H1 (cell line): Measurements from ENCODE around the gene MOGAT2. TPM values are rescaled to one million over a fixed set of nuclear protein-coding genes. Genes with fewer than 3 reads are reported as not detected.

ENCODE experiments used
- CTCF ChIA-PET: fragments of 300-600 bp; sonication (Branson Sonifier 250); formaldehyde crosslinking; loops from one replicate; lab custom pipeline; 2021; ENCODE audit not compliant: partially characterized antibody; lab: Charles Lee
- POLR2A ChIA-PET: fragments of 300-600 bp; sonication (Branson Sonifier 250); formaldehyde crosslinking; loops from one replicate; lab custom pipeline; 2021; ENCODE audit warnings: inconsistent platforms; ENCODE audit not compliant: partially characterized antibody; lab: Charles Lee
- DNase-seq, 2 experiments: peaks; one replicate each; pipeline versions ENCODE4 v3.0.0 to v3.0.0-alpha.2; 2010 to 2022; ENCODE audit warnings: low spot score in 2 of 2, low read depth in 1 of 2, mixed read lengths in 1 of 2
- FAIRE-seq: peaks from 2 replicates; lab custom pipeline; 2011; peaks lifted over from hg19 to GRCh38; lab: Jason Lieb, UNC
- H2AFZ ChIP-seq: 2 replicates; pipeline ENCODE4 v1.8.1; 2012; ENCODE audit warnings: low read length, inconsistent platforms
- H2AK5ac ChIP-seq: 2 replicates; pipeline ENCODE4 v1.6.1; 2013; ENCODE audit warnings: low read depth, low read length
- H2BK120ac ChIP-seq: replicated peaks from 2 replicates; pipeline ENCODE3; 2013; ENCODE audit warnings: low read depth, low read length, inconsistent platforms
- H2BK12ac ChIP-seq: 2 replicates; pipeline ENCODE4 v1.6.1; 2013; ENCODE audit warnings: low read depth, low read length
- H2BK15ac ChIP-seq: 2 replicates; pipeline ENCODE4 v1.6.1; 2013; ENCODE audit warnings: low read length
- H2BK20ac ChIP-seq: 2 replicates; pipeline ENCODE4 v1.6.1; 2013; ENCODE audit warnings: low read length
- H2BK5ac ChIP-seq: 2 replicates; pipeline ENCODE4 v1.6.1; 2013; ENCODE audit warnings: low read depth, low read length
- H3K14ac ChIP-seq: 2 replicates; pipeline ENCODE4 v1.6.1; 2013; ENCODE audit warnings: inconsistent platforms; ENCODE audit not compliant: insufficient read length
- H3K18ac ChIP-seq: 2 replicates; pipeline ENCODE4 v1.6.1; 2013; ENCODE audit warnings: low read length; ENCODE audit errors: extremely low read depth
- H3K23ac ChIP-seq: 2 replicates; pipeline ENCODE4 v1.6.1; 2013; ENCODE audit warnings: inconsistent platforms; ENCODE audit not compliant: insufficient read length
- H3K23me2 ChIP-seq: 2 replicates; pipeline ENCODE4 v1.6.1; 2013; ENCODE audit warnings: low read depth, low read length
- H3K27ac ChIP-seq: 2 replicates; pipeline ENCODE4 v1.6.1; 2011; ENCODE audit warnings: low read depth, low read length, inconsistent platforms
- H3K27me3 ChIP-seq, 4 experiments: replicated peaks in 1 of 4; 1 replicate in 1 of 4; 2 replicates in 3 of 4; pipeline versions ENCODE4 v1.6.1 to v1.8.1; 2011 to 2013; ENCODE audit warnings: low read length in 3 of 4, mild to moderate bottlenecking in 3 of 4, inconsistent platforms in 2 of 4, mixed read lengths in 2 of 4, moderate library complexity in 1 of 4; ENCODE audit not compliant: control insufficient read depth in 3 of 4, insufficient read depth in 3 of 4; ENCODE audit errors: extremely low read depth in 1 of 4
- H3K36me3 ChIP-seq, 4 experiments: 2 replicates each; pipeline versions ENCODE4 v1.6.1 to v1.8.1; 2011 to 2013; ENCODE audit warnings: mild to moderate bottlenecking in 4 of 4, low read length in 3 of 4, moderate library complexity in 2 of 4, control low read depth in 1 of 4, inconsistent platforms in 1 of 4; ENCODE audit not compliant: insufficient read depth in 4 of 4, control insufficient read depth in 2 of 4
- H3K4ac ChIP-seq: replicated peaks from 2 replicates; pipeline ENCODE3; 2013; ENCODE audit warnings: low read length, low read depth, mixed read lengths, inconsistent platforms; ENCODE audit not compliant: insufficient read length
- H3K4me1 ChIP-seq, 4 experiments: replicated peaks in 1 of 4; 1 replicate in 1 of 4; 2 replicates in 3 of 4; pipeline versions ENCODE4 v1.6.1 to v1.8.1; 2011 to 2013; ENCODE audit warnings: low read length in 3 of 4, inconsistent platforms in 2 of 4, mixed read lengths in 1 of 4; ENCODE audit not compliant: insufficient read depth in 4 of 4, control insufficient read depth in 3 of 4
- H3K4me2 ChIP-seq, 2 experiments: 2 replicates each; pipeline versions ENCODE4 v1.6.1 to v1.8.1; 2011 to 2013; ENCODE audit warnings: low read depth in 2 of 2, low read length in 2 of 2, control low read depth in 1 of 2, inconsistent platforms in 1 of 2, mild to moderate bottlenecking in 1 of 2; ENCODE audit not compliant: insufficient read depth in 1 of 2
- H3K4me3 ChIP-seq, 4 experiments: fragments of 200-600, 300-600 bp in 1 of 4; sonication (generic), shearing (Covaris generic), sonication (Bioruptor Twin) in 1 of 4; 2 replicates each; pipeline versions ENCODE4 v1.5.1 to v1.8.1; 2011 to 2016; ENCODE audit warnings: low read length in 4 of 4, low read depth in 3 of 4, control low read depth in 2 of 4, inconsistent platforms in 2 of 4, mild to moderate bottlenecking in 2 of 4, mixed read lengths in 1 of 4, moderate library complexity in 1 of 4; ENCODE audit not compliant: insufficient read depth in 2 of 4; ENCODE audit errors: extremely low read depth in 1 of 4
- H3K56ac ChIP-seq: replicated peaks from 2 replicates; pipeline ENCODE3; 2013; ENCODE audit warnings: low read depth, mild to moderate bottlenecking, mixed read lengths, low read length, inconsistent platforms; ENCODE audit not compliant: insufficient read length
- H3K79me1 ChIP-seq: 2 replicates; pipeline ENCODE4 v1.6.1; 2013; ENCODE audit warnings: low read depth, low read length, control low read depth
- H3K79me2 ChIP-seq, 2 experiments: 2 replicates each; pipeline versions ENCODE4 v1.6.1 to v1.8.1; 2012 to 2013; ENCODE audit warnings: low read length in 2 of 2, mild to moderate bottlenecking in 2 of 2, inconsistent platforms in 1 of 2; ENCODE audit not compliant: insufficient read depth in 2 of 2, control insufficient read depth in 1 of 2
- H3K9ac ChIP-seq, 4 experiments: replicated peaks in 1 of 4; 1 replicate in 1 of 4; 2 replicates in 3 of 4; pipeline versions ENCODE4 v1.6.1 to v1.8.1; 2011 to 2013; ENCODE audit warnings: low read depth in 3 of 4, low read length in 3 of 4, control low read depth in 2 of 4, mild to moderate bottlenecking in 2 of 4, moderate library complexity in 2 of 4, inconsistent platforms in 1 of 4; ENCODE audit errors: extremely low read depth in 1 of 4
- H3K9me3 ChIP-seq, 2 experiments: 2 replicates each; pipeline versions ENCODE4 v1.6.1 to v1.8.1; 2012 to 2013; ENCODE audit warnings: mild to moderate bottlenecking in 2 of 2, moderate library complexity in 2 of 2, control low read depth in 1 of 2, inconsistent platforms in 1 of 2, low read depth in 1 of 2, low read length in 1 of 2, mixed read lengths in 1 of 2; ENCODE audit not compliant: insufficient read depth in 2 of 2
- H4K20me1 ChIP-seq, 2 experiments: replicated peaks in 1 of 2; 2 replicates each; pipeline versions ENCODE3 to v1.8.1; 2011 to 2013; ENCODE audit warnings: inconsistent platforms in 2 of 2, low read length in 2 of 2, mild to moderate bottlenecking in 1 of 2; ENCODE audit not compliant: insufficient read depth in 2 of 2, control insufficient read depth in 1 of 2
- H4K5ac ChIP-seq: 2 replicates; pipeline ENCODE4 v1.6.1; 2013; ENCODE audit warnings: low read length, low read depth, mixed read lengths, inconsistent platforms; ENCODE audit not compliant: insufficient read length
- H4K8ac ChIP-seq: 2 replicates; pipeline ENCODE4 v1.8.0; 2013; ENCODE audit warnings: mild to moderate bottlenecking, moderate library complexity, low read length, inconsistent platforms; ENCODE audit not compliant: insufficient read depth; ENCODE audit errors: extremely low read depth
- H4K91ac ChIP-seq: replicated peaks from 2 replicates; pipeline ENCODE3; 2013; ENCODE audit warnings: low read length, mixed read lengths, inconsistent platforms; ENCODE audit not compliant: insufficient read length
- GABPA ChIP-seq: IDR thresholded peaks from 2 replicates; pipeline ENCODE4 v1.6.1; 2011; ENCODE audit warnings: mild to moderate bottlenecking, low read length, moderate library complexity, borderline replicate concordance; ENCODE audit not compliant: insufficient read depth
- KDM4A ChIP-seq: IDR thresholded peaks from one replicate; pipeline ENCODE4 v1.7.1; 2012; ENCODE audit warnings: low read depth, mild to moderate bottlenecking, moderate library complexity, low read length, inconsistent platforms; ENCODE audit not compliant: severe bottlenecking
- NRF1 ChIP-seq: IDR thresholded peaks from 2 replicates; pipeline ENCODE4 v1.6.1; 2011; ENCODE audit warnings: mild to moderate bottlenecking, low read depth, low read length, improper control_type of control experiment
- SP4 ChIP-seq: IDR thresholded peaks from 2 replicates; pipeline ENCODE4 v1.6.1; 2012; ENCODE audit warnings: low read length, inconsistent platforms
- YY1 ChIP-seq: IDR thresholded peaks from 2 replicates; pipeline ENCODE4 v1.6.1; 2011; ENCODE audit warnings: low read depth, mild to moderate bottlenecking, low read length
- WGBS, 2 experiments: shearing (Covaris generic) in 1 of 2; methylation state at CpG; one replicate each; pipeline versions ENCODE4 v1.1.6 to v1.1.7; 2013 to 2015; ENCODE audit warnings: low lambda C conversion rate in 2 of 2, mixed read lengths in 2 of 2, inconsistent platforms in 1 of 2, low coverage in 1 of 2, missing lambda C conversion rate in 1 of 2; ENCODE audit not compliant: insufficient replicate concordance in 2 of 2, insufficient coverage in 1 of 2, insufficient read length in 1 of 2; ENCODE audit errors: extremely low coverage in 1 of 2, missing lambda C conversion rate in 1 of 2; 5-methylcytosine and 5-hydroxymethylcytosine counted together
- polyA plus RNA-seq, 7 experiments: library from polyadenylated mRNA; depleted of rRNA in 3 of 7; stranded (reverse) in 5 of 7; unstranded in 2 of 7; fragments of >200 nt in 5 of 7; fragments of 200-250 nt in 2 of 7; gene quantifications; 1 replicate in 5 of 7; 2 replicates in 1 of 7; 4 replicates in 1 of 7; pipeline versions ENCODE4 v1.2.1 to v1.2.3, GENCODE V29; 2011 to 2013; ENCODE audit warnings: missing spikeins in 2 of 7, mixed read lengths in 2 of 7
- total RNA-seq: library from RNA; stranded (reverse); fragmentation: NEBNext Ultra II Directional; extraction: Animal tissue kit (Norgen Biotek cat#: 25700); gene quantifications from 2 replicates; pipeline ENCODE4 v1.2.1, GENCODE V29; 2021
- TF ChIP-seq, protein P1 (sequence below): IDR thresholded peaks from 2 replicates; pipeline ENCODE4 v1.6.1; 2011; ENCODE audit warnings: low read length, improper control_type of control experiment

Gene MOGAT2
- total and polyA plus RNA-seq, 2 of the 8 experiments (the other 6 are each of a cell fraction or from before 2014, with no cell fraction given), result not detected

GRCh38 chr11:75677275-75677674 is 40.4 kb upstream of the MOGAT2 start:
- ChIA-PET POLR2A (no interaction called here), CTCF (interaction anchor here (1.0 to 3.0 kb wide), 5 partner anchors 16 to 81 kb away, joined by 3 to 8 read pairs (median 3); no protein-coding TSS in a partner anchor)
- H3K23me2 ChIP-seq, result no peaks in the 10 kb centered on the region
- DNase-seq, result no peak
- no peaks in the 10 kb centered on the region; a peak in 1 of 7 replicates for H3K27me3 ChIP-seq
- no peak overlapping the region for H3K9ac ChIP-seq
- H4K91ac ChIP-seq, result no peak overlapping the region
- no peak overlapping the region for H2BK120ac ChIP-seq
- no peak for TF ChIP-seq GABPA
- no peak for TF ChIP-seq KDM4A
- TF ChIP-seq YY1, result no peak
- no peak for TF ChIP-seq SP4
- TF ChIP-seq, protein P1, sequence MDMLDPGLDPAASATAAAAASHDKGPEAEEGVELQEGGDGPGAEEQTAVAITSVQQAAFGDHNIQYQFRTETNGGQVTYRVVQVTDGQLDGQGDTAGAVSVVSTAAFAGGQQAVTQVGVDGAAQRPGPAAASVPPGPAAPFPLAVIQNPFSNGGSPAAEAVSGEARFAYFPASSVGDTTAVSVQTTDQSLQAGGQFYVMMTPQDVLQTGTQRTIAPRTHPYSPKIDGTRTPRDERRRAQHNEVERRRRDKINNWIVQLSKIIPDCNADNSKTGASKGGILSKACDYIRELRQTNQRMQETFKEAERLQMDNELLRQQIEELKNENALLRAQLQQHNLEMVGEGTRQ, result no peak
- TF ChIP-seq NRF1, result no peak
- H2BK5ac ChIP-seq, result no peak overlapping the region
- H3K4me3 ChIP-seq, result no peak overlapping the region
- peaks cover 5 to 7% of the 10 kb centered on the region in 2 experiments; a peak in 1 of 4 replicates for H3K9me3 ChIP-seq
- no peaks in the 10 kb centered on the region for H3K79me1 ChIP-seq
- no peak overlapping the region for H2AFZ ChIP-seq
- H3K18ac ChIP-seq, result no peak overlapping the region
- H2BK15ac ChIP-seq, result no peak overlapping the region
- H3K23ac ChIP-seq, result no peak overlapping the region
- no peak overlapping the region for H4K8ac ChIP-seq
- no peak overlapping the region for H3K4ac ChIP-seq
- H3K27ac ChIP-seq, result no peak overlapping the region
- FAIRE-seq, result no peak
- H2BK20ac ChIP-seq, result no peak overlapping the region
- H4K20me1 ChIP-seq, result peaks cover 0 to 1% of the 10 kb centered on the region in 2 experiments
- no peak overlapping the region for H3K4me2 ChIP-seq
- 100% methylated on average over 1 of the region's 1 CpG; no CpG with 5 or more reads in 1 of the 2 experiments for WGBS, 2 experiments
- H3K79me2 ChIP-seq, result no peaks in the 10 kb centered on the region
- H3K36me3 ChIP-seq, result no peaks in the 10 kb centered on the region
- H4K5ac ChIP-seq, result no peak overlapping the region
- H2AK5ac ChIP-seq, result no peak overlapping the region
- no peak overlapping the region for H3K14ac ChIP-seq
- no peak overlapping the region for H3K56ac ChIP-seq
- no peak overlapping the region for H2BK12ac ChIP-seq
- H3K4me1 ChIP-seq, result no peaks in the 10 kb centered on the region
